ENCODE data around the gene TSC22D2. TPM values are rescaled to one million over a fixed set of nuclear protein-coding genes. Genes with fewer than 3 reads are reported as not detected.

Gene TSC22D2
- total and polyA plus RNA-seq, 2 of the 4 experiments (the other 2 are of a cell fraction) = 12.2 to 20.5 TPM

DNA sequence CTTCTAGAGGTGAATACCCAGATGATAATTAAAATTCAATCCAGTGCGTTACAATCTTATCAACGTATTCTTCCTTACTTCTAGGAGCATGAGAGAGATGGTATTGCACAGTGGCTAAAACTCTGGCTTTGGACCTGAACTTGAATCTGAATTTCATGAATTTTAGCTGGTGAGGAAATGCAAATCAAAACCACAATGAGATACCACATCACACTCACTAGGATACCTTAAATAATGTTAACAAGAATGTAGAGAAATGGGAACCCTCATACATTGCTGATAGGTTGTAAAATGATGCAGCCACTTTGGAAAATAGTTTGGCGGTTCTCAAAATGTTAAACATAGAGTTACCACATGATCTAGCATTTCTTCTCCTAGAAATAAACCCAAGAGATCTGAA, 47.1 kb upstream of the TSC22D2 start:
- H4K8ac ChIP-seq (ENCODE audit: low read depth in 2 of 2, low read length in 2 of 2) = no peak overlapping the region
- H2BK120ac ChIP-seq (ENCODE audit: low read depth, low read length) = no peak overlapping the region
- no peaks in the 10 kb centered on the region for H4K20me1 ChIP-seq (ENCODE audit: insufficient read depth, low read length)
- no peak overlapping the region for H3K27ac ChIP-seq (ENCODE audit: insufficient read depth, low read length)
- H3K79me1 ChIP-seq (ENCODE audit: low read depth in 1 of 2, low read length in 2 of 2) = no peaks in the 10 kb centered on the region
- peaks cover 2% of the 10 kb centered on the region; the same call in 1 of the 2 replicates for H3K4me1 ChIP-seq (ENCODE audit: control insufficient read depth, insufficient read depth, low read length)
- TF ChIP-seq MAZ (IDR thresholded peaks at IDR 0.05; ENCODE audit: borderline replicate concordance, low read depth, low read length) = no peak
- intact Hi-C loops (cut with micrococcal nuclease) = no loop called here
- H3K9ac ChIP-seq (ENCODE audit: low read depth, low read length) = no peak overlapping the region
- H3K9me1 ChIP-seq (ENCODE audit: insufficient read depth, low read length) = no peaks in the 10 kb centered on the region
- no peak overlapping the region for H3K14ac ChIP-seq (replicated peaks; ENCODE audit: low read depth, low read length)
- H3K27me3 ChIP-seq (ENCODE audit: control insufficient read depth, insufficient read depth, low read length) = no peaks in the 10 kb centered on the region
- H3K4me2 ChIP-seq (ENCODE audit: low read depth, low read length) = no peak overlapping the region
- in situ Hi-C loops (cut with MboI; ENCODE audit: low sequenced_read_pairs) = no loop called here
- H2BK20ac ChIP-seq (ENCODE audit: low read depth, low read length) = no peak overlapping the region
- CTCF ChIA-PET = no interaction called here
- POLR2A ChIA-PET (ENCODE audit: unreplicated experiment) = no interaction called here
- no peaks in the 10 kb centered on the region for H3K36me3 ChIP-seq (ENCODE audit: control insufficient read depth, insufficient read depth, low read length)
- no peak overlapping the region for H3K18ac ChIP-seq (ENCODE audit: low read depth, low read length)
- ATAC-seq (ENCODE audit: low read depth) (no peak), DNase-seq (no peak)
- H3K23ac ChIP-seq (ENCODE audit: low read depth, low read length) = no peak overlapping the region
- H3K56ac ChIP-seq (ENCODE audit: extremely low read depth, insufficient read depth, low read length) = no peak overlapping the region
- no peak overlapping the region for H2AK9ac ChIP-seq (replicated peaks; ENCODE audit: low read depth, low read length, poor library complexity)
- no TSS peak for BruUV-seq (replicated peaks)
- H3K4ac ChIP-seq (ENCODE audit: low read depth, low read length) = no peak overlapping the region
- no peak overlapping the region for H3K4me3 ChIP-seq (ENCODE audit: insufficient read depth, low read depth, low read length)
- no peak overlapping the region for H2BK5ac ChIP-seq (ENCODE audit: low read depth, low read length, poor library complexity, severe bottlenecking)
- dilution Hi-C loops (cut with HindIII; ENCODE audit: low sequenced_read_pairs, unreplicated experiment) = no loop called here
- no peak overlapping the region for H4K91ac ChIP-seq (ENCODE audit: insufficient read depth, low read depth, low read length)
- H2BK15ac ChIP-seq (ENCODE audit: low read depth, low read length) = no peak overlapping the region
- WGBS, 2 experiments (ENCODE audit: extremely low coverage in 2 of 2, insufficient read length in 1 of 2) = no CpG with 5 or more reads among the region's 3 CpGs
- H2AK5ac ChIP-seq (ENCODE audit: low read depth, low read length) = no peak overlapping the region
- H2AFZ ChIP-seq (replicated peaks; ENCODE audit: low read length, poor library complexity) = no peak overlapping the region
- no peak overlapping the region for H4K5ac ChIP-seq (ENCODE audit: low read depth, low read length)
- H3K9me3 ChIP-seq (ENCODE audit: control insufficient read depth, insufficient read depth, low read length) = no peaks in the 10 kb centered on the region
